GM12891 (cell line): Measurements from ENCODE around the gene BBLN.

Experiments used
- POLR2A ChIP-seq: IDR thresholded peaks from 2 replicates; pipeline ENCODE4 v1.6.1; 2011; ENCODE audit warnings: low read depth, low read length, control low read depth
- POLR2AphosphoS5 ChIP-seq: IDR thresholded peaks from 2 replicates; pipeline ENCODE4 v1.6.1; 2011; ENCODE audit warnings: low read depth, low read length, control low read depth
- SPI1 ChIP-seq: IDR thresholded peaks from 2 replicates; pipeline ENCODE4 v1.6.1; 2011; ENCODE audit warnings: low read depth, low read length, control low read depth

DNA sequence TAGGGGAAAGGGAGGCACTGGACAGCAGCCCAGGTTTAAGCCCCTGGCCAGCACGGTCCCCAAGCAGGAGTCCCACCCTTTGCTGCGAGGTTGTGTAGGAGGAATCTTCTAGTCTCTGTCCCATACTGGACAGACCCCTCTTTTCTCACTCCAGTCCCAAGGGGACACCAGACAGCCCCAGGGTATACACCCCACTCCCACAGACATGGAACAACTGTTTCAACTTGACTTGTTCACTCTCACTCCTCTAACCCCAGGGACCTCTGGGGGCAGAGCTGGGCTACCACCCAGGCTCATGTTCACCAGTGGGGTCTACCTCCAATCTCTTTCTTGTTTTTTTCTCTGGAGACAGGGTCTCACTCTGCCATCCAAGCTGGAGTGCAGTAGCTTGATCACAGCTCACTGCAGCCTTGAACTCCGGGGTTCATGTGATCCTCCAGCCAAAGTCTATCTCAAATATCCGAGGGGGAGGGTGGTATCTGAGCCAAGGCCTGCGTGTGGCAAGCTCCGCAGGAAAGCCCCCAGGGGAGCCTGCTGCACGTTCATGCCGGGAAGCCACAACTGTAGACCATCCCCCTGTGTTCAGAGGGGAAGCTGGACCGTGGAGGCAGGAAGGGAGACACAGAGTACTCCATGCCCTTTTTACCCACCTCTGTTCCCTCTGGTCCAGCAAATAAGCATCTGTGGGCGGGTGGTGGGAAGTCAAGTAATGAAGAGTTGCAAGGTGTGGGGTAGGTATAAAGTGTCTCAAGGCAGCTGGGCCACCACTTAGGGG, 34.3 kb upstream of the BBLN start:
- no peak for TF ChIP-seq POLR2A
- no peak for TF ChIP-seq SPI1
- no peak for TF ChIP-seq POLR2AphosphoS5
